ENCODE results near the gene AGBL2. TPM values are rescaled to one million over a fixed set of nuclear protein-coding genes. Genes with fewer than 3 reads are reported as not detected.

AGBL2 gene
- total RNA-seq, 2 experiments from 2014 or later: 2.0 to 8.4 TPM

DNA sequence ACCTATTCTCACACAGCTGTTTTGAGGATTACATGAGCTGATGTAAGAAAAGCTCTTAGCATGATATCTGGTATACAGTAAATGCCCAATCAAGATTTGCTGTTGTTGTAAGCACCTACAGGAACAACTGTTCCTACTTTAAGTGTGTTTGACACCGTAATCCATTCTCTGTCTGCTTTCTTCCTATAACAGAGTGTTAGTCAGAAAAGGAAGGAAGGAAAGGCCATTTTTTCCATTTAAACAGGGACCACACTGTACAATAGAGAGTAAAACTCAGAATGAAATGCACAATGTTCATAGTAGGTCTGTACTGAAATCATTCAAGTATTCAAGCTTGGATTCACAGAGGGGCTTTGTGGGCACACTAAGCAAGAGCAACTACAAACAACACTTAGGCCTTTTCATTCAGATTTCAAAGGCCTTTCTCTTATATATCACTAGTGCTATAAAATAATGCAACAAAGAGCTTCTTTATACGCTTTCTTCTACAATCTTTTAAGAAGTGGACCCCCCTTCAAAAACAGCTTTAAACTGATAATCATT lies 94.3 kb downstream of the AGBL2 start:
- Histone ChIP-seq H4K20me1 (ENCODE audit: insufficient read depth, low read length) (no peaks in the 10 kb centered on the region), H3K27ac (ENCODE audit: low read depth, low read length, poor library complexity, severe bottlenecking) (no peak overlapping the region), H3K36me3 (ENCODE audit: insufficient read depth, low read length) (peaks cover 80% of the 10 kb centered on the region), H3K9me3 (ENCODE audit: low read length) (no peaks in the 10 kb centered on the region), H3K4me2 (ENCODE audit: low read length) (no peak overlapping the region), H3K9me2 (ENCODE audit: insufficient read depth, low read length) (no peaks in the 10 kb centered on the region), H3K4me1 (ENCODE audit: insufficient read depth, low read length, poor library complexity, severe bottlenecking) (no peaks in the 10 kb centered on the region), H3K79me2 (ENCODE audit: insufficient read depth, low read depth, low read length) (no peaks in the 10 kb centered on the region), H2AFZ (ENCODE audit: low read length) (no peak overlapping the region), H3K4me3 (ENCODE audit: low read depth, low read length, poor library complexity, severe bottlenecking) (no peak overlapping the region)
- TF ChIP-seq, protein P1, sequence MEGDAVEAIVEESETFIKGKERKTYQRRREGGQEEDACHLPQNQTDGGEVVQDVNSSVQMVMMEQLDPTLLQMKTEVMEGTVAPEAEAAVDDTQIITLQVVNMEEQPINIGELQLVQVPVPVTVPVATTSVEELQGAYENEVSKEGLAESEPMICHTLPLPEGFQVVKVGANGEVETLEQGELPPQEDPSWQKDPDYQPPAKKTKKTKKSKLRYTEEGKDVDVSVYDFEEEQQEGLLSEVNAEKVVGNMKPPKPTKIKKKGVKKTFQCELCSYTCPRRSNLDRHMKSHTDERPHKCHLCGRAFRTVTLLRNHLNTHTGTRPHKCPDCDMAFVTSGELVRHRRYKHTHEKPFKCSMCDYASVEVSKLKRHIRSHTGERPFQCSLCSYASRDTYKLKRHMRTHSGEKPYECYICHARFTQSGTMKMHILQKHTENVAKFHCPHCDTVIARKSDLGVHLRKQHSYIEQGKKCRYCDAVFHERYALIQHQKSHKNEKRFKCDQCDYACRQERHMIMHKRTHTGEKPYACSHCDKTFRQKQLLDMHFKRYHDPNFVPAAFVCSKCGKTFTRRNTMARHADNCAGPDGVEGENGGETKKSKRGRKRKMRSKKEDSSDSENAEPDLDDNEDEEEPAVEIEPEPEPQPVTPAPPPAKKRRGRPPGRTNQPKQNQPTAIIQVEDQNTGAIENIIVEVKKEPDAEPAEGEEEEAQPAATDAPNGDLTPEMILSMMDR (conservative IDR thresholded peaks at IDR 0.05; ENCODE audit: low read length): no peak
- TF ChIP-seq EZH2phosphoT487 (IDR thresholded peaks at IDR 0.05; ENCODE audit: borderline replicate concordance, low read depth, low read length): no peak
- intact Hi-C loops (cut with micrococcal nuclease; ENCODE audit: unreplicated experiment): no loop called here
- DNase-seq (ENCODE audit: low spot score): no peak
- BruUV-seq (replicated peaks): no TSS peak
- CTCF ChIA-PET (ENCODE audit: unreplicated experiment): no interaction called here
- POLR2A ChIA-PET: interaction anchor here (0.5 to 1.6 kb wide), 6 partner anchors 8 to 760 kb away, joined by 3 to 5 read pairs (median 4); no protein-coding TSS in a partner anchor

DNA sequence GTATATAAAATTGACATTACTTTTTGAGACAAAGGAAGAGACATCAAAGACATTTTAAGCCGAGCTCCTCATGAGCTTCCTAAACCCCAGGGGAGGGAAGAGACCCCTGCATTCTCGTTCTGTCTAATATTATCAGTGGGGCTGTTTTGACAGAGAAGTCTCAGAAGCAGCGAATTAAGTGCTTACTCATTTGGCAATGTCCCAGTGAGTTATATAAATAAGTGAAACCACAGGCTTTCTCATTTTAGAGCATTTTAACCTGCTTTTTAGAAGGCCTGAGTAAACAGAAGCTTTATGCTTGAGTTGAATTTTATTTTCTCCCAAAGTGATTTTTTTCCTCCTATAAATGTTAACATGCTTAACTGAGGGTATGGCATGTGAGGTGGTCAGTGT lies 97.8 kb downstream of the AGBL2 start:
- Histone ChIP-seq H3K4me3 (ENCODE audit: low read depth, low read length, poor library complexity, severe bottlenecking) (no peak overlapping the region), H3K79me2 (ENCODE audit: insufficient read depth, low read depth, low read length) (no peaks in the 10 kb centered on the region), H3K9me2 (ENCODE audit: insufficient read depth, low read length) (no peaks in the 10 kb centered on the region), H3K4me1 (ENCODE audit: insufficient read depth, low read length, poor library complexity, severe bottlenecking) (no peaks in the 10 kb centered on the region), H2AFZ (ENCODE audit: low read length) (no peak overlapping the region), H3K9me3 (ENCODE audit: low read length) (no peaks in the 10 kb centered on the region), H3K27ac (ENCODE audit: low read depth, low read length, poor library complexity, severe bottlenecking) (no peak overlapping the region), H3K4me2 (ENCODE audit: low read length) (no peak overlapping the region), H4K20me1 (ENCODE audit: insufficient read depth, low read length) (no peaks in the 10 kb centered on the region), H3K36me3 (ENCODE audit: insufficient read depth, low read length) (peaks cover 49% of the 10 kb centered on the region)
- CTCF ChIA-PET (ENCODE audit: unreplicated experiment): no interaction called here
- no peak for DNase-seq (ENCODE audit: low spot score)
- TF ChIP-seq, protein P1 (conservative IDR thresholded peaks at IDR 0.05; ENCODE audit: low read length): peak; percentile 29; the same call in 1 of the 2 replicates
- TF ChIP-seq EZH2phosphoT487 (IDR thresholded peaks at IDR 0.05; ENCODE audit: borderline replicate concordance, low read depth, low read length): no peak
- BruUV-seq (replicated peaks): TSS peak; percentile 20
- intact Hi-C loops (cut with micrococcal nuclease; ENCODE audit: unreplicated experiment): loop anchor here (5.0 kb wide), 1 partner anchor 130 kb away; no protein-coding TSS in a partner anchor
- POLR2A ChIA-PET: interaction anchor here (0.7 to 0.8 kb wide), 2 partner anchors 11 to 420 kb away, joined by 3 read pairs; no protein-coding TSS in a partner anchor

DNA sequence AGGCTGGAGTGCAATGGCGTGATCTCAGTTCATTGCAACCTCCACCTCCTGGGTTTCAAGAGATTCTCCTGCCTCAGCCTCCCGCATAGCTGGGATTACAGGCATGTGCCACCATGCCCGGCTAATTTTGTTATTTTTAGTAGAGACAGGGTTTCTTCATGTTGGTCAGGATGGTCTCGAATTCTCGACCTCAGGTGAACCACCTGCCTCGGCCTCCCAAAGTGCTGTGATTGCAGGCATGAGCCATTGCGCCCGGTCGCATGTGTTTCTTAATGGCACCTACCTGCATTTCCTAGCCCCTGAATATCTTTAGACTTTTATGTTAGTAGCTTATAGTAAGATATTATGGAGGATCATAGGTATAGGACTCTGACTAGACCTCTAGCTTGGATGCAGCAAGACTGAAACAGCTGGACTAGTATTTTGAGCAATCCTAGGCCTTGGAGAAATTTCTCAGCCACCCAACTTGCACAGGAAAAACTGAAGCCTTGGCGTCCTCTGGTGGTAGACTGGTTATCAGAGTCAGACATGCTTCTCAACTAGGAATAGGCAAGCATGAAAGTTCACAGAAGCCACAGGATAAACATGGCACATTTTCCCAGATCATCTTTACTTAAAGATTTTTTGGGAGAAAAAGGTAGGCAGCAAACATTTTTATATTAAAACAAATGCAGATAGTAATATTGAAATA lies 98.3 kb downstream of the AGBL2 start:
- BruUV-seq (replicated peaks): no TSS peak
- Histone ChIP-seq H3K27ac (ENCODE audit: low read depth, low read length, poor library complexity, severe bottlenecking) (no peak overlapping the region), H3K36me3 (ENCODE audit: insufficient read depth, low read length) (peaks cover 44% of the 10 kb centered on the region), H2AFZ (ENCODE audit: low read length) (no peak overlapping the region), H4K20me1 (ENCODE audit: insufficient read depth, low read length) (no peaks in the 10 kb centered on the region), H3K4me3 (ENCODE audit: low read depth, low read length, poor library complexity, severe bottlenecking) (no peak overlapping the region), H3K79me2 (ENCODE audit: insufficient read depth, low read depth, low read length) (no peaks in the 10 kb centered on the region), H3K4me2 (ENCODE audit: low read length) (no peak overlapping the region), H3K4me1 (ENCODE audit: insufficient read depth, low read length, poor library complexity, severe bottlenecking) (peaks cover 4% of the 10 kb centered on the region), H3K9me3 (ENCODE audit: low read length) (no peaks in the 10 kb centered on the region), H3K9me2 (ENCODE audit: insufficient read depth, low read length) (no peaks in the 10 kb centered on the region)
- intact Hi-C loops (cut with micrococcal nuclease; ENCODE audit: unreplicated experiment): loop anchor here (5.0 kb wide), 1 partner anchor 130 kb away; no protein-coding TSS in a partner anchor
- no peak for TF ChIP-seq EZH2phosphoT487 (IDR thresholded peaks at IDR 0.05; ENCODE audit: borderline replicate concordance, low read depth, low read length)
- TF ChIP-seq, protein P1 (conservative IDR thresholded peaks at IDR 0.05; ENCODE audit: low read length): peak; percentile 88
- peak; percentile 53 for DNase-seq (ENCODE audit: low spot score)
- CTCF ChIA-PET (ENCODE audit: unreplicated experiment): no interaction called here
- POLR2A ChIA-PET: interaction anchor here (0.7 to 0.8 kb wide), 3 partner anchors 10 to 419 kb away, joined by 3 to 4 read pairs (median 3); no protein-coding TSS in a partner anchor
